DMS79 treated with DMSO at 0.1 percent for 48 hours (cell line): Measurements from ENCODE around the gene PLEKHA7.
"Not testable (repeated sequence)": the region's sequence is repeated elsewhere in the genome, so short reads cannot be mapped to it uniquely, and the experiment has no call there.

Source experiments
- DNase-seq: peaks from one replicate; lab custom pipeline; 2025; lab: John Stamatoyannopoulos, UW

The PLEKHA7 gene, protein sequence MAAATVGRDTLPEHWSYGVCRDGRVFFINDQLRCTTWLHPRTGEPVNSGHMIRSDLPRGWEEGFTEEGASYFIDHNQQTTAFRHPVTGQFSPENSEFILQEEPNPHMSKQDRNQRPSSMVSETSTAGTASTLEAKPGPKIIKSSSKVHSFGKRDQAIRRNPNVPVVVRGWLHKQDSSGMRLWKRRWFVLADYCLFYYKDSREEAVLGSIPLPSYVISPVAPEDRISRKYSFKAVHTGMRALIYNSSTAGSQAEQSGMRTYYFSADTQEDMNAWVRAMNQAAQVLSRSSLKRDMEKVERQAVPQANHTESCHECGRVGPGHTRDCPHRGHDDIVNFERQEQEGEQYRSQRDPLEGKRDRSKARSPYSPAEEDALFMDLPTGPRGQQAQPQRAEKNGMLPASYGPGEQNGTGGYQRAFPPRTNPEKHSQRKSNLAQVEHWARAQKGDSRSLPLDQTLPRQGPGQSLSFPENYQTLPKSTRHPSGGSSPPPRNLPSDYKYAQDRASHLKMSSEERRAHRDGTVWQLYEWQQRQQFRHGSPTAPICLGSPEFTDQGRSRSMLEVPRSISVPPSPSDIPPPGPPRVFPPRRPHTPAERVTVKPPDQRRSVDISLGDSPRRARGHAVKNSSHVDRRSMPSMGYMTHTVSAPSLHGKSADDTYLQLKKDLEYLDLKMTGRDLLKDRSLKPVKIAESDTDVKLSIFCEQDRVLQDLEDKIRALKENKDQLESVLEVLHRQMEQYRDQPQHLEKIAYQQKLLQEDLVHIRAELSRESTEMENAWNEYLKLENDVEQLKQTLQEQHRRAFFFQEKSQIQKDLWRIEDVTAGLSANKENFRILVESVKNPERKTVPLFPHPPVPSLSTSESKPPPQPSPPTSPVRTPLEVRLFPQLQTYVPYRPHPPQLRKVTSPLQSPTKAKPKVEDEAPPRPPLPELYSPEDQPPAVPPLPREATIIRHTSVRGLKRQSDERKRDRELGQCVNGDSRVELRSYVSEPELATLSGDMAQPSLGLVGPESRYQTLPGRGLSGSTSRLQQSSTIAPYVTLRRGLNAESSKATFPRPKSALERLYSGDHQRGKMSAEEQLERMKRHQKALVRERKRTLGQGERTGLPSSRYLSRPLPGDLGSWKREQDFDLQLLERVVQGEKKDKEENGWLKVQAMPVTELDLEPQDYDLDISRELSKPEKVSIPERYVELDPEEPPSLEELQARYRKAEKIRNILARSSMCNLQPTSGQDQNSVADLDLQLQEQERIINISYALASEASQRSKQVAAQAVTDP

GRCh38 chr11:17014321-17014832, at the start of gene PLEKHA7:
TSS of gene PLEKHA7 (minus strand) at chr11:17014414. CDS start at chr11:17014401, 13 bp downstream.
- DNase-seq: no peak

DNA sequence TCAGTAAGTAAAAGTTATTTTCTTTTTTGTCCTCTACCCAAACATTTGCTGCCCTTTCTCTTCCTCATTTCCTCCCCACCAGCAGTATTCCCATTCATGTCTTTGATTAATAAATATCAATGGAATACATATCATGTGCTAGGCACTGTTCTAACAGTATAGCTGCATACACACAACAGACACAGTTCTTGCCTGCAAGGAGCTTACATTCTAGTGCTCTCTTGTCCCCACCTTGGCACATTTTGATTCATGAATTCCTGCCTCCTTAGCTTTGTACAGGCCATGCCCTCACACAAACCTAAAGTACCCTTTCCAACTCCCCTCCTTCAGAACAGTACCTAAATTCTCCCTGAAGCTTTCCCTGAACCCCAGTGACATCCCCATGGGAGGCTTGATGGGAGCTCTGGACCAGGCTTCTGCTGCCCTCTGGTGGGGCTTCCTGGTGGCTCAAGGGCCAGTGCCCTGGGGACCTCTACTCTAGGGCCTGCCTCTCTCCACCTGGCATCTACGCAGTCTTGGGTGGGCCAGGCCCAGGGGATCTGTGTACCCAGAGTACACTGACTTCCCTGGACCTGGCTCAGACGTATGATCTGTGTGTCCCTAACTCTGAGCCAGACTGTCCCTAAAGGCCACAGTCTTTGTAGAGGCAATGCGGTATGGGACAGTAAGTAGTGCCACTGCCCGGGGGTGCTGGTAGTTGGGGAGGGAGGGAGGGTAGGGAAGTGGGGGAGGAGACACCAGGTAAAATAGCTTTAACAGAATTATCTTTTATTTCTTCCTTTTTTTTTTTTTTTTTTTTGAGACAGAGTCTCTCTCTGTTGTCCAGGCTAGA, 49.2 kb upstream of the PLEKHA7 start:
- peak; percentile 16 for DNase-seq

GRCh38 chr11:17051146-17051545, 36.9 kb upstream of the PLEKHA7 start:
- not testable (repeated sequence) for DNase-seq

GRCh38 chr11:17048491-17048890, 34.3 kb upstream of the PLEKHA7 start:
- not testable (repeated sequence) for DNase-seq

DNA sequence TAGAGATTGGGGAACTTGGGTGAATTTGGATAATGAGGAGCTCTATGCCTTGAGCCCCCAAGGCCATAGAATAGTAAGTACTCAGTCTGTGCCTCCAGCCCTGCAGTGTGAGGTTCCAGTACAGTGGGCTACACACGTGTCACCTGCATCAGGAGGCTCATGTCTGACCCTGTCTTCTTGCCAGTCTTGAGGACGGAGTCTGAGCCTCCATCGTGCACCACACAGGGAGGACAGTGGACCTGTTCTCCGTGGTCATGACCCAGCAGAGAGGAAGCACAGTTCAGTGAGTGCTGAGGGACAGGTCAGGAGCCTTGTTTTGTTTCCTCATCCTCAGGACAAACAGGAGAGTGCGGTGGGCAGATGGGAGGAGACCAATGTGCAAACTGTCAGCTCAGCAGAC, 32.5 kb upstream of the PLEKHA7 start:
- DNase-seq: no peak

DNA sequence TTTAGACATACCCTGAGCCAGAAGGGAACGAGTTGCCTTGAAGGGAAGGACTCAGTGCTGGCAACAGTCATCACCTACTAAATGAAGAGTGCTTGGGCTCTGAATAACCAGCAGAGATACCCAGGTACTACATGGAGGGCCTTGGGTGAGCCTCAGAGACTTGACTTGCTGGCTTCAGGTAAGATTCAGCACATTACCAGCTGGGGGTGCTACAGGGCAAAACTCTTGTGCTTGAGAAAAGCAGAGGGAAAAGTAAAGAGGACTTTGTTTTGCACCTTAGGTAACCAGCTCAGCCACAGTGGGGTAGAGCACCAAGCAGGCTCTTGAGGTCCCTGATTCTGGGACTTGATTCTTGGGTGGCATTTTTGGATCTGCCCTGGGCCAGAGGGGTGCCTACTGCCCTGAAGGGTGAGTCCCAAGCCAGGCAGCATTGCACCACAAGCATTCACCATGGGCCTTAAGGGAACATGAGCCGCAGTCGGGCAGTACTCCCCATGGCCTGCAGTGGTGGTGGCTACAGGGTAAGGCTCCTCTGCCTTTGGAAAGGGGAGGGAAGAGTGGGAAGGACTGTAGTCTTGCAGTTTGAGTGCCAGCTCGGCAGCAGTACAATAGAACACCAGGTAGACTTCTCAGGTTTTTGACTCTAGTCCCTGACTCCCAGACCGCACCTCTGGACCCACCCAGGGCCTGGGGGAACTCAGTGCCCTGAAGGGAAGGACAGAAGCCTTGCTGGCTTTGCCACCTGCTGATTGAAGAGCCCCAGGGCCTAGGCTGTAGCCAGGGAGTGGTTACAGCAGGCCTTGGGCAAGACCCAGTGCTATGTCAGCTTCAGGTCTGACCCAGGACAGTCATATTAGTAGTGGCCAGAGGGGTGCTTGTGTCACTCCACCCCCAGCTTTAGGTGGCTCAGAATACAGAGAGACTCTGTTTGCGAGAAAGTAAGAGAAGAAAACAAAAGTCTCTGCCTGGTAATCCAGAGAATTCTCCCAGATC, 22.7 kb upstream of the PLEKHA7 start:
- DNase-seq: no peak

DNA sequence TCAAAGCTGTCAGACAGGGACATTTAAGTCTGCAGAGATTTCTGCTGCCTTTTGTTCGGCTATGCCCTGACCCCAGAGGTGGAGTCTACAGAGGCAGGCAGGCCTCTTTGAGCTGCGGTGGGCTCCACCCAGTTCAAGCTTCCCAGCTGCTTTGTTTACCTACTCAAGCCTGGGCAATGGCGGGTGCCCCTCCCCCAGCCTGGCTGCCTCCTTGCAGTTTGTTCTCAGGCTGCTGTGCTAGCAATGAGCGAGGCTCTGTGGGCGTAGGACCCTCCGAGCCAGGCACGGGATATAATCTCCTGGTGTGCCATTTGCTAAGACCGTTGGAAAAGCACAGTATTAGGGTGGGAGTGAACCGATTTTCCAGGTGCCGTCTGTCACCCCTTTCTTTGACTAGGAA, 19.8 kb upstream of the PLEKHA7 start:
- DNase-seq: not testable (repeated sequence)

DNA sequence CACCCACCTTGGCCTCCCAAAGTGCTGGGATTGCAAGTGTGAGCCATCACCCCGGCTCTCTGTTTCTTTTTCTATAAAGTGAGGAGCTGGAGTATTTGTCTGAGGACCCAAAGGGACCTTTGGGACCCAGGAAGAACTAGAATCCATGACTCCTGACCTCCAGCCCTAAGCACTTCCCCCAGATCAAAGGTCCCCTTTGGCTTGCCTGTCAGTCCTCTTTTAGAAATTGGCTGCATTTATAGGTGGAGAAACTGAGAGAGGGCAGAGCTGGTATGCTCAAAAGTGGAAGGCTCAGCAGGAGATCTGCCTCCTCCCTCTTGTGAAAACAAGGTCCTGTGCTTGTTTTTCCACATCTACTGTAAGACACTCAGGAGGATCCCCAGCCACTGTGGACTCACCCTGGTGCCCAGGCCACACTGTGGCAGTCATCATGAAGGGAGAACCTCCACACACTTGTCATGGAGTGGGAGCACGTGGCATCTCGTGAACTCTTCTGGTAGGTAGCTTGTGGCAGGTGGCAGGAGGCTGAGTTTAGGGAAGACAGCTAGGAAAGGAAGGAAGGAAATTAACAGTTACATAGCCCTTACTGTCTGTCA, 12.4 kb upstream of the PLEKHA7 start:
- DNase-seq: no peak

GRCh38 chr11:17024924-17025323, 10.7 kb upstream of the PLEKHA7 start:
- DNase-seq: no peak

DNA sequence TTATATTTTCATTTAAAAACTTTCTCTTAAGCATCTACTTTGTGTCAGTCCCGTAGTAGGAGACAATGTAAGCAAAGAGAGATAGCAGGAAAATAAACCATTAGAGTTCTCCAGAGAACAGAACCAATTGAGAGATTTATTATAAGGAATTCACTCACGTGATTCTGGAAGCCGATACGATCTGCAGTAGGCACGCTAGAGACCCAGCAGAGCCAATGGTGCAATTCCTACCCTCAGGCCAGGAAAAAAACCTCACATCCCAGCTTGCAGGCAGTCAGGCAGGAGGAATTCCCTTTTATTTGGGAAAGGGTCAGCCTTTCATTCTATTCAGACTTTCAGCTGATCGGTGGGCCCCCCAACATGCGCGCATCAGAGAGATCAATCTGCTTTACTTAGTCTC, 7.3 kb upstream of the PLEKHA7 start:
- no peak for DNase-seq

DNA sequence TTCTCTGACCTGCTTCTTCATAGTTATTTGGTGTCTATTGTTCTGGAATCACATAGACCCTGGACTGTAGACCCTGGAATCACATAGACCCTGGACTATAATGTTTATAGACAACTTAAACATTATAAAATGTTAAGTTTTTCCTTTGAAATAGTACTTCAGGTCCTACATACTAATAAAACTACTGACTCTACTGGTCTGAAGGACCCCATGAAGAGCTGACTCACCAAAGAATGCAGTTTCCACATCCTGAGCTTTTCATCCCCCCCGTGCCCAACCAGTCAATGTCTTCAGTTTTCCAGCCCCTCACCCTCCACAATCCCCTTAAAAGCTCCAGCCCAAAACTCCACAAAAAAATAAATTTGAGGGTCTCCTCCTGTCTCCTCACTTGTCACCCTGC, 6.6 kb upstream of the PLEKHA7 start:
- no peak for DNase-seq

- no peak for DNase-seq
These were observed 5.0 kb upstream of the PLEKHA7 start for GRCh38 chr11:17019232-17019631.

DNA sequence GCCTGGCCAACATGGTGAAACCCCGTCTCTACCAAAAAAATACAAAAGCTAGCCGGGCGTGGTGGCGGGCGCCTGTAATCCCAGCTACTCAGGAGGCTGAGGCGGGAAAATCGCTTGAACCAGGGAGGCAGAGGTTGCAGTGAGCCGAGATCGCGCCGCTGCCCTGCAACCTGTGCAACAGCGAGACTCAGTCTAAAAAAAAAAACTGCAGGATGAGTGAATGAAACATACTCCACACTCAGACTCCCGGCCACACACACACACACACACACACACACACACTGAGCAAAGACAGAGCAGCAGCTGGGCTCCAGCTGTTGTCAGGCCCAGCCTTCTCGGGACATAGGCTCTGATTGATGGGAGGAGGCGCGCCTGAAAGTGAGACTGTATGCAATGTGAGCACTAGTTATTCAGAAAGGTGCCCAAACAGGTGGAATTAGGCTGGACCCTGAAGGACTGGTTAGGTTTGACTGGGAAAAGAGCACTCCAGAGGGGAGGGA, 1.5 kb upstream of the PLEKHA7 start:
- no peak for DNase-seq

GRCh38 chr11:17014833-17015626, 816 bp upstream of the PLEKHA7 start:
- DNase-seq: peak; percentile 66

DNA sequence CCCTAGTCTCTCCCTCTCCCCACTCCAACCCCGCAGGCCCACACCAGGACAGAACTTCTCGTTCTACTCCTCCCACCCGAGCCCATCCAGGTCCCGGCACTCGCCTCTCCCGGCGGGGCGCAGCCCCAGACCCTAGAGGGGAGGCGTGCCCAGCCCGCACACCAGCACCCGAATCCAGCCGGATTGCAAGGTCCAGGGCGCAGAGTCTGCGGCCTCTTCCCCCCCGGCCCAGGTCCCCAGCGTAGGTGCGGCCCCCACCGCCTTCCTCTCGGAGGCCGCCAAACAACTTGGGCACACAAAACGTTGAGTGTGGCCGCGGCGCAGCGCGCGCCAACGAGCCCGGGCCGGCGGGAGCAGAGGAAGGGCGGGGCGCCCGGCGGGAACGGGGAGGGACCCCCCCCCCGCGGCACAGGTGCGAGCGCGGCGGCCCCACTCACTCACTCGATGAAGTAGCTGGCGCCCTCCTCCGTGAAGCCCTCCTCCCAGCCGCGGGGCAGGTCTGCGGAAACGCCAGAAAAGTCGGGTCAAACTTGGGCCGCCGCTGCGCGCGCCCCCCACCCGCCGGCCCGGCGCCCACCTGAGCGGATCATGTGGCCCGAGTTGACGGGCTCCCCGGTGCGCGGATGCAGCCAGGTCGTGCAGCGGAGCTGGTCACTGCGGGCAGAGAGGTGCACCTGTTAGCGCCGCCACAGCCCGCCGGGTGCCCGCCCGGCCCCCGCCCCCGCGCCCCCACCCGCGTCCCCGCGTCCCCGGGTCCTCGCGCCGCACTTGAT, 480 bp downstream of the PLEKHA7 start:
- peak; percentile 16 for DNase-seq

DNA sequence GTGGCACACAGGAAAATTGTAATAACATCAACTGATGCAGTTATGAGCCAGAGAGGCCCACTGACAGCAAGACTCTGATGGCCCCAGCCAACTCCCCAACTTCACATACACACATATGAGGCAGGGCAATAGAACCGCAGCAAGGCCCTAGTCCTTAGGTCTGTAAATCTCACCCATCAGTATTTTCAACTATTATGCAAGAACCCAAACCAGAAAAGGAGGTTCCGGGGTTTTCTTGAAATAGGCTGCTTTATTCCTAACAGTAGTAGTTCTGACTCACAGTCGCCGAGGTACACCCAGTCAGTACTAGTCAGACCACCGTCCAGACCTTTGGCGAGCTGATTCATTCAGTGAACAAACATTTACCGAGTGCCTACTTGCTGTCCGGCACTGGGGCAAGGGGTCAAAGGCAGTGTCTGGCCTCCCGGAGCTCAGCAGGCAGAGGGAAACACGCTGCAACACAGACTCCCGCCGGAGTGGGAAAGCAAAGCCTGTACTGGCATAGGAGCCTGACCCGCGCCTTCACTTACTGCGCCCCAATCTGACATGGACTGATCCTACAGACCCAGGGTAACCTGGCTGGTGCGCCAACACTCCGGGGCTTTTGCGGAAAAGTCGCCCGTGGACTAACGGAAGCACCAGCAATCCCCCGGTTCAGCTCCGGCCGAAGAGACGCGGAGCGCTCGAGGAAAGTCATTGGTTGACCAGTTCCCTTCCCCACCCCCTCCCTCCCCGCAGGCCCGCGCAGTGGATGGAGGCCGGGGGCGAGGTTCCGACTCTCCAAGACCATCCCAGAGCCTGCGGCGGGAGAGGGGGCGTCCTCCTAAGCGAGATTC, 1.3 kb downstream of the PLEKHA7 start:
- no peak for DNase-seq

DNA sequence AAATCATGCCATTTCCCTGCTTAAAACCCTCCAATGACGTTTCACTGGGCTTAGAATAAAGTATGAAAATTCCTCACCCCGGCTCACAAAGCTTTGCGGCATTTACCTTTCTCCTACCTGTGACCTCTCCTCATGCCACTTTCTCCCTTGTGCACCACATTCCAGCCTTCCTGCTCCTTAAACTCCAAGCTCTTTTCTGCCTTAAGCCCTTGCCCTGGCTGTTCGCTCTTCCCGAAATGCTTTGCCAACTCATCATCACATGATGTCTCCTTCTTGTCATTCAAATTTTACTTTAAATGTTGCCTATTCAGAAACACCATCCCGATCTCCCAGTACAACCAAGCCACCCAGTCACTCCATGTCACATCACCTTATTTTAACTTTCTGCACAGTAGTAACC, 2.0 kb downstream of the PLEKHA7 start:
- no peak for DNase-seq
